CD4-positive, alpha-beta memory T cell (primary cell): ENCODE measurements around the gene CAPN2. TPM values are rescaled to one million over a fixed set of nuclear protein-coding genes. Genes with fewer than 3 reads are reported as not detected.
A peak's percentile ranks its signal among the peaks of the same experiment; 100 is the strongest.

ENCODE experiments used
- CTCF ChIA-PET: fragments of 350-600 bp; sonication (Branson Sonifier 250); formaldehyde crosslinking; loops from one replicate; lab custom pipeline; 2021; ENCODE audit warnings: inconsistent platforms; ENCODE audit not compliant: partially characterized antibody; lab: Charles Lee
- POLR2A ChIA-PET: fragments of 350-600 bp; sonication (Branson Sonifier 250); formaldehyde crosslinking; loops from one replicate; lab custom pipeline; 2021; ENCODE audit not compliant: partially characterized antibody; lab: Charles Lee
- DNase-seq, 5 donors: peaks; one replicate each; pipeline versions ENCODE4 v3.0.0 to v3.0.0-alpha.2; 2020 to 2022; ENCODE audit warnings: mixed read lengths in 1 of 5
- H3K27ac ChIP-seq: one replicate; pipeline ENCODE4 v1.7.0; 2013; ENCODE audit warnings: low read depth, low read length
- H3K27me3 ChIP-seq: 2 replicates; pipeline ENCODE4 v1.7.0; 2013; ENCODE audit warnings: mild to moderate bottlenecking, low read length, moderate library complexity; ENCODE audit not compliant: insufficient read depth
- H3K36me3 ChIP-seq: 2 replicates; pipeline ENCODE4 v1.7.0; 2013; ENCODE audit warnings: mild to moderate bottlenecking, low read length, moderate library complexity; ENCODE audit not compliant: insufficient read depth
- H3K4me1 ChIP-seq: 2 replicates; pipeline ENCODE4 v1.7.0; 2013; ENCODE audit warnings: mild to moderate bottlenecking, low read length, moderate library complexity; ENCODE audit not compliant: insufficient read depth
- H3K4me3 ChIP-seq, 2 donors: one replicate each; pipeline ENCODE4 v1.7.0; 2013; ENCODE audit warnings: low read length in 2 of 2, mild to moderate bottlenecking in 1 of 2
- H3K9me3 ChIP-seq, 2 donors: one replicate each; pipeline ENCODE4 v1.7.0; 2013; ENCODE audit warnings: low read length in 2 of 2, control low read depth in 1 of 2; ENCODE audit not compliant: control insufficient read depth in 1 of 2
- H3K27ac Mint-ChIP-seq, 7 donors: one replicate each; pipeline ENCODE4 v1.8.0; 2020 to 2021; ENCODE audit warnings: mixed read lengths in 7 of 7, mild to moderate bottlenecking in 6 of 7, inconsistent platforms in 3 of 7, moderate library complexity in 3 of 7
- H3K27me3 Mint-ChIP-seq, 2 donors: one replicate each; pipeline ENCODE4 v1.8.0; 2020 to 2021; ENCODE audit warnings: mixed read lengths in 2 of 2
- H3K36me3 Mint-ChIP-seq, 2 donors: one replicate each; pipeline ENCODE4 v1.8.0; 2020 to 2021; ENCODE audit warnings: mixed read lengths in 2 of 2, inconsistent platforms in 1 of 2, mild to moderate bottlenecking in 1 of 2
- H3K4me1 Mint-ChIP-seq, 4 donors: one replicate each; pipeline ENCODE4 v1.8.0; 2020 to 2021; ENCODE audit warnings: mixed read lengths in 4 of 4, mild to moderate bottlenecking in 1 of 4
- H3K4me3 Mint-ChIP-seq, 8 donors: one replicate each; pipeline ENCODE4 v1.8.0; 2020 to 2021; ENCODE audit warnings: mixed read lengths in 8 of 8, mild to moderate bottlenecking in 7 of 8, moderate library complexity in 6 of 8, inconsistent platforms in 3 of 8
- H3K9me3 Mint-ChIP-seq, 8 donors: one replicate each; pipeline ENCODE4 v1.8.0; 2020 to 2021; ENCODE audit warnings: mixed read lengths in 8 of 8, mild to moderate bottlenecking in 5 of 8, inconsistent platforms in 3 of 8, moderate library complexity in 1 of 8
- intact Hi-C: fragments of 100-400 bp; cut with micrococcal nuclease; formaldehyde crosslinking; loops from one replicate; pipeline ENCODE4 v1.15.1; 2023
- polyA plus RNA-seq, 2 donors: library from polyadenylated mRNA; unstranded; fragments of 300-500 nt; fragmentation: Illumina TruSeq; gene quantifications; one replicate each; pipeline ENCODE4 v1.2.3, GENCODE V29; 2021
- total RNA-seq, 2 experiments: library from RNA; stranded (reverse); gene quantifications; one replicate each; pipeline ENCODE4 v1.2.3, GENCODE V29; 2021

The CAPN2 gene
- total and polyA plus RNA-seq, 4 experiments from 2014 or later = 146 to 231 (median 179) TPM

DNA sequence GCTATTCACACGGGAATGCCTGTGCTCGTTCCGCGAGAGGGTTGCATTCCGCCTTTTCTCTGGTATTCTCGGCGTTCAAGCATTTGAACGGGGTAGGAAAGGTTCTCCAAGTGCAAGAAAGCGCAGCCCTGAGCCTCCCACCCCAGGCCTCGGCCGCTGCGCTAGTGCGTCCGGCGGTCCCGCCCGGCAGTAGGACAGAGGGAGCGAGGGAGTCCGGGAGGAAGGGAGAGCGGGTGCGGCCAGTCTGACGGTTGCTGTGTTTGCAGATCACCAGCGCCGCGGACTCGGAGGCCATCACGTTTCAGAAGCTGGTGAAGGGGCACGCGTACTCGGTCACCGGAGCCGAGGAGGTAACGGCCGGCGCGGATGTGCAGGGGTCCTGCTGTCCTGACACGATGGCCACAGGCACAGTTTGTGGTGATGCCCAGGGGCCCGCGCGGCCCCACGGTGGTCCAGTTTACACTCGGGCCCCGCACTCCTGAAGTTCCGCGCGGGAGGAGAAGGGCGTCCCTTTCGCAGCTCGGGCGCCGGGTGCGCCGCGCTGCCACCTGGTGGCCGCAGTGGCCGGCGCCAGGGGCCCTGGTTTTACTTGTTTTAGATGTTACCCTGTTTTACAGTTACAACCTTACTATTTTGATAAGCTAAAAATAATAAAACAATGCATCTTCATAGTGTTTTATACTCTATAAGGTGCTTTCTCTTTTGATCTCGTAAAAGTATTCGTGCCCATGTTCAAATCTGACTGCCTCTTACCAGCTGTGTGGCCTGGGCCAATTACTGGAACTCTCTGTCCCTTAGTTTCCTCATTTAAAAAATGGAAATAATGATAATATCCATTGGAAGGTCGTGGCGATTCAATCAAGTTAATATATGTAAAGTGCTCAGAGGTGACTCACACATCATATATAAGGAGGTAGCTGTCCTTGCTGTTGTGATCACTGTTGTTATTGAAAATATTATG, 36.7 kb downstream of the CAPN2 start:
- POLR2A ChIA-PET = interaction anchor here (0.9 to 6.9 kb wide), 9 partner anchors 14 to 97 kb away, joined by 3 to 71 read pairs (median 5); partner anchors contain the start of genes CAPN2 and TP53BP2
- Mint-ChIP-seq H3K27ac (peak overlapping the region in 6 of 7 donors; percentile 67 to 89 (median 76)), H3K36me3 (peaks cover 52 to 77% of the 10 kb centered on the region in 2 donors), H3K9me3 (no peaks in the 10 kb centered on the region), H3K4me3 (peak overlapping the region; percentile 58 to 82 (median 76)), H3K4me1 (peaks cover 6 to 28% (median 21%) of the 10 kb centered on the region in 4 donors), H3K27me3 (no peaks in the 10 kb centered on the region)
- intact Hi-C loops = loop anchor here (1.0 kb wide), 2 partner anchors 37 to 51 kb away; partner anchors contain the start of gene CAPN2
- Histone ChIP-seq H3K4me1 (peaks cover 16% of the 10 kb centered on the region), H3K9me3 (no peaks in the 10 kb centered on the region), H3K27me3 (no peaks in the 10 kb centered on the region), H3K4me3 (peak overlapping the region in 1 of 2 donors; percentile 51), H3K27ac (peak overlapping the region; percentile 28), H3K36me3 (peaks cover 64% of the 10 kb centered on the region)
- CTCF ChIA-PET = interaction anchor here (0.7 to 8.7 kb wide), 33 partner anchors 8 to 715 kb away, joined by 3 to 233 read pairs (median 5); partner anchors contain the start of genes CAPN2 and TP53BP2
- peak; percentile 57 to 77 (median 71) for DNase-seq

DNA sequence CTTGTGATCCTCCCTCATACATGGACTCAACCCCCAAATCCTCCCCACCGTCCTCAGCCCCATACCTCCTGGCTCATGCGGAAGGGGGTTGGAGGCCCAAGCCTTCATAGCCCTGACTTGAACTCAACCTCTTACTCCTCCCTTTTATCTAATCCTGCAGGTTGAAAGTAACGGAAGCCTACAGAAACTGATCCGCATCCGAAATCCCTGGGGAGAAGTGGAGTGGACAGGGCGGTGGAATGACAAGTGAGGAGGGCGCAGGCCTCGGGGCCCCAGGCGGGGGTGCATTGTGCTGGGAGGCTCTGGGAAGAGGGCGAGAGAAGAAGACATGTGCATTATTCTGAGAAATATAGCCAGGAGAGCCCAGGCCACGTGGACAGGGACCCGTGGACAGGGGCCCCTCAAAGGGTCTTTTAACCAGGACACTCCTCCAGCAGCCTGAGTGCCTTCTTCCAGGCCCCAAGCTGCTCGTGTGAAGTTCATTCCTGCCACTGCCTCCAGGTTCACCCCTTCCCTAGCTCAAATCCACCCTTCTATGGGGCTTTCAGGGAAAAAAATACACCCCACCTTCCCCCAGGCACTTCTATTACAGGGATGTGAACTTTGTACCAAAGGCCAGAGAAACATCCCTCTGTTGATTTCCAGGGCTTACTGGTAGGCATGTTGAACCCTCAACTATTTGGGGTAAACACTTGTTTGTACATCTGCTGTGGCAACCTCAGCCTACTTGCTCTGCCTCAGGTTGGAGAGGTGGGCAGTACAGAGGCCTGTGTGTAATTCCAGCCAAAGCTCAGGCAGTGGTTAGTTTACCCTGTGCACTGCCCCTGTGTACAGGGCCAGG, 38.6 kb downstream of the CAPN2 start:
- Mint-ChIP-seq H3K27ac (peak overlapping the region in 3 of 7 donors; percentile 23 to 41 (median 25)), H3K4me3 (peak overlapping the region in 1 of 8 donors; percentile 43), H3K9me3 (no peaks in the 10 kb centered on the region), H3K36me3 (peaks cover 51 to 76% of the 10 kb centered on the region in 2 donors), H3K4me1 (peaks cover 6 to 28% (median 21%) of the 10 kb centered on the region in 4 donors), H3K27me3 (no peaks in the 10 kb centered on the region)
- peaks cover 16% of the 10 kb centered on the region for H3K4me1 ChIP-seq
- H3K27ac ChIP-seq = no peak overlapping the region
- no peak overlapping the region for H3K4me3 ChIP-seq
- no peak for DNase-seq
- H3K27me3 ChIP-seq = no peaks in the 10 kb centered on the region
- intact Hi-C loops = no loop called here
- ChIA-PET POLR2A (interaction anchor here (1.4 to 6.9 kb wide), 3 partner anchors 34 to 94 kb away, joined by 4 to 71 read pairs (median 42); partner anchors contain the start of gene CAPN2), CTCF (interaction anchor here (1.3 to 8.7 kb wide), 10 partner anchors 9 to 60 kb away, joined by 3 to 233 read pairs (median 16); partner anchors contain the start of gene CAPN2)
- no peaks in the 10 kb centered on the region for H3K9me3 ChIP-seq
- peaks cover 69% of the 10 kb centered on the region for H3K36me3 ChIP-seq

DNA sequence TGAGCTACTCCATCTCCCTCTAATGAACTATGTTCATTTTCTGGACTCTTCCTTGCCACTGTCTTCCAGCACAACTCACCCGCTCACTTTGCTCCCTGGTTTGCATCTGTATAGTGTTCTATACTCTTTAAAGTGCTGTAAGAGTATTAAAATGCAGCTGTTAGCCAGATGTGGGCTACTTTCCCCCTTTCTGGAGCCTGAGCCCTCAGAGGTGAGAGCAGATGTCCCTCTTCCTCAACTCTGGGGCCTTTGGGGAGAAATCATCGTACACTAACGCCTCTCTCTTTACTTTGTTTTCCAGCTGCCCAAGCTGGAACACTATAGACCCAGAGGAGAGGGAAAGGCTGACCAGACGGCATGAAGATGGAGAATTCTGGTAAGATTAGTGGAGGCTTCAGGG, 39.4 kb downstream of the CAPN2 start:
- Histone ChIP-seq H3K36me3 (peaks cover 74% of the 10 kb centered on the region), H3K9me3 (no peaks in the 10 kb centered on the region), H3K4me3 (no peak overlapping the region), H3K4me1 (peaks cover 16% of the 10 kb centered on the region), H3K27ac (no peak overlapping the region), H3K27me3 (no peaks in the 10 kb centered on the region)
- Mint-ChIP-seq H3K9me3 (no peaks in the 10 kb centered on the region), H3K27me3 (no peaks in the 10 kb centered on the region), H3K4me1 (peaks cover 6 to 28% (median 21%) of the 10 kb centered on the region in 4 donors), H3K36me3 (peaks cover 51 to 78% of the 10 kb centered on the region in 2 donors), H3K4me3 (peak overlapping the region in 1 of 8 donors; percentile 9), H3K27ac (peak overlapping the region in 2 of 7 donors; percentile 23 to 54)
- ChIA-PET POLR2A (interaction anchor here (4.1 to 6.9 kb wide), 2 partner anchors 34 to 39 kb away, joined by 42 to 71 read pairs; partner anchors contain the start of gene CAPN2), CTCF (interaction anchor here (1.3 to 8.7 kb wide), 5 partner anchors 28 to 56 kb away, joined by 3 to 233 read pairs (median 74); partner anchors contain the start of gene CAPN2)
- DNase-seq = no peak
- intact Hi-C loops = no loop called here

DNA sequence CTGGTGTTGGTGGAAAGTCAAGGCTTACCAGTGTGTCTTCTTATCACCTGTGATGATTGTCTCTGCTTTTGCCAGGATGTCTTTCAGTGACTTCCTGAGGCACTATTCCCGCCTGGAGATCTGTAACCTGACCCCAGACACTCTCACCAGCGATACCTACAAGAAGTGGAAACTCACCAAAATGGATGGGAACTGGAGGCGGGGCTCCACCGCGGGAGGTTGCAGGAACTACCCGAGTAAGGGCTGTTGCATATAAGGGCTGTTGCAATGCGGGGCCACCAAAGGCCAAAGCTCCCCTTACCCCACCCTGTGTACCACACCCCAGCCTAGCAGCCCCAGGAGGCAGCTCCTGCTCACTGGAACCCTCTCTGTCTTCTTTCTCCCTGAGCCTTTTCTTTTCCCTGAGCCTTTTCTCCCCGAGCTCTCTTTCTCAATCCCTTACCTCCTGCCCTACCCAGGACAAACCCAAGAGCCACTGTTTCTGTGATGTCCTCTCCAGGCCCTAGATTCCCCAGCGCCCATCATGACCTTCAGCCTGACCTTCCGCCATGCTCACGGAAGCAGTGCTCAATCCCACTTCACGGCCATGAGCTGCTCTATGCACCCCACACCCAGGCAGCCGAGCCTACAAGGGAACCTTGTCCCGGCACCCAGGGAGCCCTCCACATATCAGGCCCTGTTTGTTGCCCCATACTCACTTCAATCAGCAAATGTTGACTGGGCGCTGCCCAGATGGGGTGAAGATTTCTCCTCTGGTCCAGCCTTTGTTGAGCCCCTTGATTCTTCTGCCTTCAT, 40.6 kb downstream of the CAPN2 start:
- Histone ChIP-seq H3K27me3 (no peaks in the 10 kb centered on the region), H3K4me1 (peaks cover 14% of the 10 kb centered on the region), H3K4me3 (no peak overlapping the region), H3K27ac (no peak overlapping the region), H3K9me3 (no peaks in the 10 kb centered on the region), H3K36me3 (peaks cover 86% of the 10 kb centered on the region)
- POLR2A ChIA-PET = no interaction called here
- Mint-ChIP-seq H3K27ac (peak overlapping the region in 3 of 7 donors; percentile 24 to 72 (median 56)), H3K36me3 (peaks cover 50 to 77% of the 10 kb centered on the region in 2 donors), H3K4me3 (no peak overlapping the region), H3K4me1 (peaks cover 4 to 19% (median 12%) of the 10 kb centered on the region in 4 donors), H3K9me3 (no peaks in the 10 kb centered on the region), H3K27me3 (no peaks in the 10 kb centered on the region)
- DNase-seq = no peak
- CTCF ChIA-PET = interaction anchor here (0.6 to 5.7 kb wide), 5 partner anchors 31 to 57 kb away, joined by 3 to 100 read pairs (median 9); partner anchors contain the start of gene CAPN2
- intact Hi-C loops = no loop called here

DNA sequence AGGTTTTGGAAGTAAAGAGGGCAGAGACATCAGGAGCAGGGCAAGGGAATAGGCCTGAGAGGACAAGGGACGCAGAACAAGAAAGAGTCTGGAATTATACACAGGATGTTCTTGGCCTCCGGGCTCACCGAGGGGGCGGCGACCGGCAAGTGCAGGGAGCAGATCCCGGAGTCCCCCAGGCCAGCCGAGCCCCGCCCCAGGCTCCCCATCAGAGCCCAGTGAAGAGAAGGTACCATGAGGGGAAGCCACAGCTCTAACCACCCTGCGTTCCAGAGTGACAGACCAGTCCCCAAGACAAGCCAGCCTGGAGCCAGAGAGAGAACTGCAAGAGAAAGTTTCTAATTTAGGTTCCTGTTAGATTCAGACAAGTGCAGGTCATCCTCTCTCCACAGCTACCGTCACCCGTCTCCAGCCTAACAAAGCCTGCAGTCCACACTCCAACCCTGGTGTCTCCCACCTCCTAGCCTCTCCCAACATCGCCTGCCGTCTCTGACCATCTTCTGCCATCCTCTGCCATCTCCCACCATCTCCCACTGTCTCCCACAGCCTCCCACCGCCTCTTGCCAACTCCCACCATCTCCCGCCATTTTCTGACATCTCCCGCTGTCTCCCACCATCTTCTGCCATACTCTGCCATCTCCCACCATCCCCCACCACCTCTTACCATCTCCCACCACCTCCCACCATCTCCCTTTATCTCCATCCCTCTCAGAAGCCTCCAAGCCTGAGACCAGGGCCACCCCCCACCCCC, 42.5 kb downstream of the CAPN2 start:
- no peaks in the 10 kb centered on the region for H3K27me3 Mint-ChIP-seq
- CTCF ChIA-PET = no interaction called here

More for the DNA sequence above, 42.5 kb downstream of the CAPN2 start:
- Mint-ChIP-seq H3K4me3 (no peak overlapping the region), H3K4me1 (peaks cover 0 to 8% (median 4%) of the 10 kb centered on the region in 4 donors), H3K9me3 (peaks cover 0 to 2% (median 0%) of the 10 kb centered on the region in 8 donors), H3K27ac (peak overlapping the region in 3 of 7 donors; percentile 30 to 60 (median 36)), H3K36me3 (peaks cover 50 to 88% of the 10 kb centered on the region in 2 donors)
- Histone ChIP-seq H3K27me3 (no peaks in the 10 kb centered on the region), H3K4me1 (no peaks in the 10 kb centered on the region), H3K9me3 (no peaks in the 10 kb centered on the region), H3K36me3 (peaks cover 97% of the 10 kb centered on the region), H3K4me3 (no peak overlapping the region), H3K27ac (no peak overlapping the region)
- POLR2A ChIA-PET = interaction anchor here (1.0 kb wide), 1 partner anchor 17 kb away, joined by 3 read pairs; no protein-coding TSS in a partner anchor
- intact Hi-C loops = no loop called here
- DNase-seq = no peak
